SK-N-SH treated with all-trans-retinoic acid at 6 μM for 48 hours (cell line): ENCODE measurements around the gene ELMO1.

Experiments used
- ARNTL ChIP-seq: fragments of 450-650 bp; formaldehyde crosslinking; IDR thresholded peaks from 2 replicates; pipeline ENCODE4 v1.5.0; 2020; ENCODE audit warnings: low read depth, mild to moderate bottlenecking, moderate library complexity, borderline replicate concordance
- BACH2 ChIP-seq: fragments of 250-450 bp; sonication (Bioruptor Pico); IDR thresholded peaks from 2 replicates; pipeline ENCODE4 v1.9.0; 2021; ENCODE audit warnings: mild to moderate bottlenecking, borderline replicate concordance
- CREB5 ChIP-seq: fragments of 250-450 bp; sonication (Bioruptor Pico); IDR thresholded peaks from 2 replicates; pipeline ENCODE4 v1.5.1; 2020; ENCODE audit warnings: low read depth, mild to moderate bottlenecking, moderate library complexity
- CSDC2 ChIP-seq: fragments of 250-450 bp; sonication (Bioruptor Pico); IDR thresholded peaks from 2 replicates; pipeline ENCODE4 v1.5.0; 2020; ENCODE audit warnings: mild to moderate bottlenecking, moderate library complexity
- ESRRG ChIP-seq: fragments of 250-450 bp; sonication (Bioruptor Pico); IDR thresholded peaks from 2 replicates; pipeline ENCODE4 v1.6.1; 2021; ENCODE audit warnings: mild to moderate bottlenecking
- PPARA ChIP-seq: fragments of 250-450 bp; sonication (Bioruptor Pico); IDR thresholded peaks from 2 replicates; pipeline ENCODE4 v1.5.0; 2020; ENCODE audit warnings: mild to moderate bottlenecking, borderline replicate concordance
- SNAI2 ChIP-seq: fragments of 250-450 bp; sonication (Bioruptor Pico); IDR thresholded peaks from 2 replicates; pipeline ENCODE4 v1.5.0; 2020; ENCODE audit warnings: mild to moderate bottlenecking, moderate library complexity
- ZFP3 ChIP-seq: fragments of 250-450 bp; sonication (Bioruptor Pico); IDR thresholded peaks from 2 replicates; pipeline ENCODE4 v1.5.0; 2020; ENCODE audit warnings: mild to moderate bottlenecking, moderate library complexity
- ZFP30 ChIP-seq: fragments of 450-650 bp; formaldehyde crosslinking; IDR thresholded peaks from 2 replicates; pipeline ENCODE4 v1.5.0; 2022; ENCODE audit warnings: mild to moderate bottlenecking, moderate library complexity
- TF ChIP-seq, protein P1 (sequence below): fragments of 250-450 bp; sonication (Bioruptor Pico); IDR thresholded peaks from 2 replicates; pipeline ENCODE4 v1.8.0; 2020; ENCODE audit warnings: mild to moderate bottlenecking, moderate library complexity, borderline replicate concordance
- TF ChIP-seq, protein P2 (sequence below): fragments of 250-450 bp; sonication (Bioruptor Pico); IDR thresholded peaks from 2 replicates; pipeline ENCODE4 v1.8.0; 2021; ENCODE audit warnings: low read depth, mild to moderate bottlenecking, moderate library complexity, borderline replicate concordance
- TF ChIP-seq, protein P3 (sequence below): fragments of 250-450 bp; sonication (Bioruptor Pico); IDR thresholded peaks from 2 replicates; pipeline ENCODE4 v1.5.1; 2021; ENCODE audit warnings: mild to moderate bottlenecking, moderate library complexity

GRCh38 chr7:36920433-36920832 is 528.2 kb downstream of the ELMO1 start:
- TF ChIP-seq ZFP3 (no peak), ZFP30 (CRISPR knock-in tag) (no peak), BACH2 (CRISPR knock-in tag) (no peak), ARNTL (no peak), ESRRG (CRISPR knock-in tag) (no peak), PPARA (CRISPR knock-in tag) (no peak), SNAI2 (CRISPR knock-in tag) (no peak), CREB5 (CRISPR knock-in tag) (no peak), CSDC2 (CRISPR knock-in tag) (no peak)
- TF ChIP-seq, protein P1, sequence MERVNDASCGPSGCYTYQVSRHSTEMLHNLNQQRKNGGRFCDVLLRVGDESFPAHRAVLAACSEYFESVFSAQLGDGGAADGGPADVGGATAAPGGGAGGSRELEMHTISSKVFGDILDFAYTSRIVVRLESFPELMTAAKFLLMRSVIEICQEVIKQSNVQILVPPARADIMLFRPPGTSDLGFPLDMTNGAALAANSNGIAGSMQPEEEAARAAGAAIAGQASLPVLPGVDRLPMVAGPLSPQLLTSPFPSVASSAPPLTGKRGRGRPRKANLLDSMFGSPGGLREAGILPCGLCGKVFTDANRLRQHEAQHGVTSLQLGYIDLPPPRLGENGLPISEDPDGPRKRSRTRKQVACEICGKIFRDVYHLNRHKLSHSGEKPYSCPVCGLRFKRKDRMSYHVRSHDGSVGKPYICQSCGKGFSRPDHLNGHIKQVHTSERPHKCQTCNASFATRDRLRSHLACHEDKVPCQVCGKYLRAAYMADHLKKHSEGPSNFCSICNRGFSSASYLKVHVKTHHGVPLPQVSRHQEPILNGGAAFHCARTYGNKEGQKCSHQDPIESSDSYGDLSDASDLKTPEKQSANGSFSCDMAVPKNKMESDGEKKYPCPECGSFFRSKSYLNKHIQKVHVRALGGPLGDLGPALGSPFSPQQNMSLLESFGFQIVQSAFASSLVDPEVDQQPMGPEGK (CRISPR knock-in tag) = no peak
- TF ChIP-seq, protein P2, sequence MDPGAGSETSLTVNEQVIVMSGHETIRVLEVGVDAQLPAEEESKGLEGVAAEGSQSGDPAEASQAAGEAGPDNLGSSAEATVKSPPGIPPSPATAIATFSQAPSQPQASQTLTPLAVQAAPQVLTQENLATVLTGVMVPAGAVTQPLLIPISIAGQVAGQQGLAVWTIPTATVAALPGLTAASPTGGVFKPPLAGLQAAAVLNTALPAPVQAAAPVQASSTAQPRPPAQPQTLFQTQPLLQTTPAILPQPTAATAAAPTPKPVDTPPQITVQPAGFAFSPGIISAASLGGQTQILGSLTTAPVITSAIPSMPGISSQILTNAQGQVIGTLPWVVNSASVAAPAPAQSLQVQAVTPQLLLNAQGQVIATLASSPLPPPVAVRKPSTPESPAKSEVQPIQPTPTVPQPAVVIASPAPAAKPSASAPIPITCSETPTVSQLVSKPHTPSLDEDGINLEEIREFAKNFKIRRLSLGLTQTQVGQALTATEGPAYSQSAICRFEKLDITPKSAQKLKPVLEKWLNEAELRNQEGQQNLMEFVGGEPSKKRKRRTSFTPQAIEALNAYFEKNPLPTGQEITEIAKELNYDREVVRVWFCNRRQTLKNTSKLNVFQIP = no peak
- TF ChIP-seq, protein P3, sequence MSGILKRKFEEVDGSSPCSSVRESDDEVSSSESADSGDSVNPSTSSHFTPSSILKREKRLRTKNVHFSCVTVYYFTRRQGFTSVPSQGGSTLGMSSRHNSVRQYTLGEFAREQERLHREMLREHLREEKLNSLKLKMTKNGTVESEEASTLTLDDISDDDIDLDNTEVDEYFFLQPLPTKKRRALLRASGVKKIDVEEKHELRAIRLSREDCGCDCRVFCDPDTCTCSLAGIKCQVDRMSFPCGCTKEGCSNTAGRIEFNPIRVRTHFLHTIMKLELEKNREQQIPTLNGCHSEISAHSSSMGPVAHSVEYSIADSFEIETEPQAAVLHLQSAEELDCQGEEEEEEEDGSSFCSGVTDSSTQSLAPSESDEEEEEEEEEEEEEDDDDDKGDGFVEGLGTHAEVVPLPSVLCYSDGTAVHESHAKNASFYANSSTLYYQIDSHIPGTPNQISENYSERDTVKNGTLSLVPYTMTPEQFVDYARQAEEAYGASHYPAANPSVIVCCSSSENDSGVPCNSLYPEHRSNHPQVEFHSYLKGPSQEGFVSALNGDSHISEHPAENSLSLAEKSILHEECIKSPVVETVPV (CRISPR knock-in tag) = no peak
